Liver (tissue), 9 donors: ENCODE measurements around the gene DYNC1H1. TPM values are rescaled to one million over a fixed set of nuclear protein-coding genes. Genes with fewer than 3 reads are reported as not detected.

ENCODE experiments used
- DNase-seq: peaks from one replicate; pipeline ENCODE4 v3.0.0-alpha.2; 2017; ENCODE audit warnings: low spot score
- H3K27ac ChIP-seq, 2 donors: one replicate each; pipeline ENCODE4 v1.7.0; 2013; ENCODE audit warnings: inconsistent platforms in 2 of 2, low read length in 2 of 2, control low read depth in 1 of 2, low read depth in 1 of 2, mild to moderate bottlenecking in 1 of 2
- H3K27me3 ChIP-seq, 4 donors: one replicate each; pipeline versions ENCODE4 v1.6.1 to v1.7.0; 2013; ENCODE audit warnings: low read length in 3 of 4, inconsistent platforms in 1 of 4, mild to moderate bottlenecking in 1 of 4, moderate library complexity in 1 of 4; ENCODE audit not compliant: control insufficient read depth in 4 of 4, insufficient read depth in 4 of 4
- H3K36me3 ChIP-seq, 4 donors: one replicate each; pipeline versions ENCODE4 v1.6.1 to v1.7.0; 2013; ENCODE audit warnings: low read length in 3 of 4, mild to moderate bottlenecking in 3 of 4, low read depth in 1 of 4, moderate library complexity in 1 of 4; ENCODE audit not compliant: control insufficient read depth in 4 of 4, insufficient read depth in 3 of 4
- H3K4me1 ChIP-seq, 4 donors: one replicate each; pipeline versions ENCODE4 v1.6.1 to v1.7.0; 2013; ENCODE audit warnings: low read length in 3 of 4, mild to moderate bottlenecking in 3 of 4, moderate library complexity in 1 of 4; ENCODE audit not compliant: control insufficient read depth in 4 of 4, insufficient read depth in 4 of 4
- H3K4me3 ChIP-seq, 3 donors: one replicate each; pipeline versions ENCODE4 v1.6.1 to v1.7.0; 2013; ENCODE audit warnings: low read length in 3 of 3, control low read depth in 1 of 3, low read depth in 1 of 3, mild to moderate bottlenecking in 1 of 3
- H3K9ac ChIP-seq, 2 donors: one replicate each; pipeline ENCODE4 v1.7.0; 2013; ENCODE audit warnings: low read length in 2 of 2, mild to moderate bottlenecking in 2 of 2, moderate library complexity in 2 of 2, control low read depth in 1 of 2, low read depth in 1 of 2
- H3K9me3 ChIP-seq, 4 donors: one replicate each; pipeline versions ENCODE4 v1.6.1 to v1.7.0; 2013; ENCODE audit warnings: low read length in 3 of 4; ENCODE audit not compliant: control insufficient read depth in 4 of 4
- EGR1 ChIP-seq, 2 donors: IDR thresholded peaks; 2 replicates each; pipeline ENCODE4 v1.6.1; 2016 to 2018; ENCODE audit warnings: antibody characterized with exemption in 2 of 2, low read depth in 2 of 2
- FOXA1 ChIP-seq: IDR thresholded peaks from 2 replicates; pipeline ENCODE4 v1.6.1; 2016; ENCODE audit warnings: antibody characterized with exemption
- FOXA2 ChIP-seq: IDR thresholded peaks from 2 replicates; pipeline ENCODE4 v1.6.1; 2016; ENCODE audit warnings: antibody characterized with exemption
- HNF4A ChIP-seq, 2 donors: conservative IDR thresholded peaks; 2 replicates each; pipeline ENCODE4 v1.6.1; 2016; ENCODE audit warnings: antibody characterized with exemption in 2 of 2, mild to moderate bottlenecking in 2 of 2
- HNF4G ChIP-seq: IDR thresholded peaks from 2 replicates; pipeline ENCODE4 v1.6.1; 2016; ENCODE audit warnings: antibody characterized with exemption
- JUND ChIP-seq, 2 donors: IDR thresholded peaks; 2 replicates each; pipeline ENCODE4 v1.6.1; 2016; ENCODE audit warnings: antibody characterized with exemption in 2 of 2
- NR2F2 ChIP-seq: IDR thresholded peaks from 2 replicates; pipeline ENCODE4 v1.6.1; 2016; ENCODE audit warnings: antibody characterized with exemption
- RAD21 ChIP-seq, 2 donors: IDR thresholded peaks; 2 replicates each; pipeline ENCODE4 v1.6.1; 2016; ENCODE audit warnings: antibody characterized with exemption in 2 of 2, mild to moderate bottlenecking in 2 of 2
- RXRA ChIP-seq, 2 donors: IDR thresholded peaks; 2 replicates each; pipeline ENCODE4 v1.6.1; 2017 to 2018; ENCODE audit warnings: antibody characterized with exemption in 2 of 2, mild to moderate bottlenecking in 1 of 2
- SP1 ChIP-seq: IDR thresholded peaks from 2 replicates; pipeline ENCODE4 v1.6.1; 2018; ENCODE audit warnings: antibody characterized with exemption, mild to moderate bottlenecking
- TAF1 ChIP-seq: conservative IDR thresholded peaks from 2 replicates; pipeline ENCODE4 v1.6.1; 2016; ENCODE audit warnings: antibody characterized with exemption, mild to moderate bottlenecking
- WGBS: extraction: QIAGEN DNeasy Blood & Tissue Kit; methylation state at CpG from one replicate; pipeline ENCODE4 v1.1.7; 2013; 5-methylcytosine and 5-hydroxymethylcytosine counted together
- polyA plus RNA-seq, 2 donors: library from polyadenylated mRNA; stranded (reverse) in 1 of 2; unstranded in 1 of 2; fragments of 200-250 nt in 1 of 2; fragments of >200 nt in 1 of 2; fragmentation: Nextera tagmentation in 1 of 2; extraction: Ambion mirVana in 1 of 2; gene quantifications; one replicate each; pipeline versions ENCODE4 v1.2.1 to v1.2.3, GENCODE V29; 2013 to 2015
- total RNA-seq, 2 donors: library from RNA; depleted of rRNA; stranded (reverse); fragments of >200 nt; gene quantifications; one replicate each; pipeline ENCODE4 v1.2.3, GENCODE V29; 2014
- TF ChIP-seq, protein P1 (sequence below): IDR thresholded peaks from 2 replicates; pipeline ENCODE4 v1.6.1; 2016; ENCODE audit warnings: antibody characterized with exemption
- TF ChIP-seq, protein P2 (sequence below): fragments of 150-350 bp; IDR thresholded peaks from 2 replicates; pipeline ENCODE4 v1.5.1; 2017; ENCODE audit warnings: improper control_type of control experiment, low read depth, low read length; ENCODE audit not compliant: missing input control
- TF ChIP-seq, protein P3 (sequence below): IDR thresholded peaks from 2 replicates; pipeline ENCODE4 v1.6.1; 2016; ENCODE audit warnings: antibody characterized with exemption
- TF ChIP-seq, protein P4 (sequence below): IDR thresholded peaks from 2 replicates; pipeline ENCODE4 v1.6.1; 2016; ENCODE audit warnings: antibody characterized with exemption
- donor health status: healthy.
- donor health status: healthy.
- donor health status: healthy.
- donor health status: healthy.
- donor health status: healthy.

Gene DYNC1H1
- total and polyA plus RNA-seq, 4 donors = 50.3 to 201 (median 82.6) TPM

DNA sequence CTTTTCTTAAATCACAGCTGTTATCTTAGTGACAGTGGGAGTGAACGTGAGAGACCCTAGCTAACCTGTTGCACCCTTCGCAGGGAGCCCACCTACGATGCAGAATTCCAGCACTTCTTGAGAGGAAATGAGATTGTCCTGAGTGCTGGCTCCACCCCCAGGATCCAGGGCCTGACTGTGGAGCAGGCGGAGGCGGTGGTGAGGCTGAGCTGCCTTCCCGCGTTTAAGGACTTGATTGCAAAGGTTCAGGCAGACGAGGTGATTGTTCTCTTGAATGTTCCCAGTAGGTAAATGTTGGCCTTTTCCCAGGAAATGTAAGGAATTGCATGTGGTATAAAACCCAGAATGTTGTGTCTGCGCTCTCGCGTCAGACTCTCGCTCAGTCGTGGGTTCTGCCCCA is 75.8 kb downstream of the DYNC1H1 start:
- no peaks in the 10 kb centered on the region for H3K27me3 ChIP-seq
- TF ChIP-seq FOXA1 (no peak), SP1 (no peak), JUND (IDR thresholded peaks at IDR 0.05) (no peak), RXRA (IDR thresholded peaks at IDR 0.05) (no peak), RAD21 (IDR thresholded peaks at IDR 0.05) (no peak), HNF4A (conservative IDR thresholded peaks at IDR 0.05) (no peak), EGR1 (IDR thresholded peaks at IDR 0.05; ENCODE audit: low read depth in 2 of 2) (no peak), NR2F2 (no peak), TAF1 (no peak), FOXA2 (no peak), HNF4G (no peak)
- TF ChIP-seq, protein P1, sequence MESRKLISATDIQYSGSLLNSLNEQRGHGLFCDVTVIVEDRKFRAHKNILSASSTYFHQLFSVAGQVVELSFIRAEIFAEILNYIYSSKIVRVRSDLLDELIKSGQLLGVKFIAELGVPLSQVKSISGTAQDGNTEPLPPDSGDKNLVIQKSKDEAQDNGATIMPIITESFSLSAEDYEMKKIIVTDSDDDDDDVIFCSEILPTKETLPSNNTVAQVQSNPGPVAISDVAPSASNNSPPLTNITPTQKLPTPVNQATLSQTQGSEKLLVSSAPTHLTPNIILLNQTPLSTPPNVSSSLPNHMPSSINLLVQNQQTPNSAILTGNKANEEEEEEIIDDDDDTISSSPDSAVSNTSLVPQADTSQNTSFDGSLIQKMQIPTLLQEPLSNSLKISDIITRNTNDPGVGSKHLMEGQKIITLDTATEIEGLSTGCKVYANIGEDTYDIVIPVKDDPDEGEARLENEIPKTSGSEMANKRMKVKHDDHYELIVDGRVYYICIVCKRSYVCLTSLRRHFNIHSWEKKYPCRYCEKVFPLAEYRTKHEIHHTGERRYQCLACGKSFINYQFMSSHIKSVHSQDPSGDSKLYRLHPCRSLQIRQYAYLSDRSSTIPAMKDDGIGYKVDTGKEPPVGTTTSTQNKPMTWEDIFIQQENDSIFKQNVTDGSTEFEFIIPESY = no peak
- TF ChIP-seq, protein P2, sequence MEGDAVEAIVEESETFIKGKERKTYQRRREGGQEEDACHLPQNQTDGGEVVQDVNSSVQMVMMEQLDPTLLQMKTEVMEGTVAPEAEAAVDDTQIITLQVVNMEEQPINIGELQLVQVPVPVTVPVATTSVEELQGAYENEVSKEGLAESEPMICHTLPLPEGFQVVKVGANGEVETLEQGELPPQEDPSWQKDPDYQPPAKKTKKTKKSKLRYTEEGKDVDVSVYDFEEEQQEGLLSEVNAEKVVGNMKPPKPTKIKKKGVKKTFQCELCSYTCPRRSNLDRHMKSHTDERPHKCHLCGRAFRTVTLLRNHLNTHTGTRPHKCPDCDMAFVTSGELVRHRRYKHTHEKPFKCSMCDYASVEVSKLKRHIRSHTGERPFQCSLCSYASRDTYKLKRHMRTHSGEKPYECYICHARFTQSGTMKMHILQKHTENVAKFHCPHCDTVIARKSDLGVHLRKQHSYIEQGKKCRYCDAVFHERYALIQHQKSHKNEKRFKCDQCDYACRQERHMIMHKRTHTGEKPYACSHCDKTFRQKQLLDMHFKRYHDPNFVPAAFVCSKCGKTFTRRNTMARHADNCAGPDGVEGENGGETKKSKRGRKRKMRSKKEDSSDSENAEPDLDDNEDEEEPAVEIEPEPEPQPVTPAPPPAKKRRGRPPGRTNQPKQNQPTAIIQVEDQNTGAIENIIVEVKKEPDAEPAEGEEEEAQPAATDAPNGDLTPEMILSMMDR = no peak
- TF ChIP-seq, protein P3, sequence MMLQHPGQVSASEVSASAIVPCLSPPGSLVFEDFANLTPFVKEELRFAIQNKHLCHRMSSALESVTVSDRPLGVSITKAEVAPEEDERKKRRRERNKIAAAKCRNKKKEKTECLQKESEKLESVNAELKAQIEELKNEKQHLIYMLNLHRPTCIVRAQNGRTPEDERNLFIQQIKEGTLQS = no peak
- DNase-seq = no peak
- no peaks in the 10 kb centered on the region for H3K4me1 ChIP-seq
- H3K4me3 ChIP-seq = no peak overlapping the region
- H3K36me3 ChIP-seq = peaks cover 17 to 96% (median 83%) of the 10 kb centered on the region in 4 donors
- 94% methylated on average over 13 of the region's 13 CpGs for WGBS
- H3K9me3 ChIP-seq = no peaks in the 10 kb centered on the region
- no peak overlapping the region for H3K9ac ChIP-seq
- H3K27ac ChIP-seq = no peak overlapping the region

GRCh38 chr14:102042699-102043098 is 78.3 kb downstream of the DYNC1H1 start:
- DNase-seq = no peak
- Histone ChIP-seq H3K9me3 (no peaks in the 10 kb centered on the region), H3K4me3 (no peak overlapping the region), H3K4me1 (no peaks in the 10 kb centered on the region), H3K27ac (no peak overlapping the region), H3K36me3 (peaks cover 21 to 75% (median 67%) of the 10 kb centered on the region in 4 donors), H3K9ac (no peak overlapping the region), H3K27me3 (no peaks in the 10 kb centered on the region)
- TF ChIP-seq, protein P3 = no peak
- no peak for TF ChIP-seq SP1
- TF ChIP-seq, protein P4, sequence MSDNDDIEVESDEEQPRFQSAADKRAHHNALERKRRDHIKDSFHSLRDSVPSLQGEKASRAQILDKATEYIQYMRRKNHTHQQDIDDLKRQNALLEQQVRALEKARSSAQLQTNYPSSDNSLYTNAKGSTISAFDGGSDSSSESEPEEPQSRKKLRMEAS = no peak
- no peak for TF ChIP-seq FOXA2
- 96% methylated on average over 9 of the region's 9 CpGs for WGBS
